H9 (cell line): Measurements from ENCODE around the gene LIMA1. TPM values are rescaled to one million over a fixed set of nuclear protein-coding genes. Genes with fewer than 3 reads are reported as not detected.

Experiments used
- DNase-seq: peaks from one replicate; pipeline ENCODE4 v3.0.0-alpha.2; 2017
- H2AFZ ChIP-seq: one replicate; pipeline ENCODE4 v1.6.1; 2013; ENCODE audit warnings: mild to moderate bottlenecking, low read length, control low read depth, moderate library complexity
- H2AK5ac ChIP-seq: 2 replicates; pipeline ENCODE4 v1.6.1; 2013; ENCODE audit warnings: low read length, control low read depth, mixed read lengths; ENCODE audit not compliant: insufficient read length
- H2BK120ac ChIP-seq: one replicate; pipeline ENCODE4 v1.6.1; 2013; ENCODE audit warnings: low read depth, mild to moderate bottlenecking, low read length, control low read depth, inconsistent platforms; ENCODE audit not compliant: poor library complexity, severe bottlenecking
- H2BK12ac ChIP-seq: 2 replicates; pipeline ENCODE4 v1.6.1; 2013; ENCODE audit warnings: low read length, control low read depth, mixed read lengths, low read depth; ENCODE audit not compliant: insufficient read length
- H2BK15ac ChIP-seq: 2 replicates; pipeline ENCODE4 v1.6.1; 2013; ENCODE audit warnings: low read depth, low read length, control low read depth
- H2BK20ac ChIP-seq: one replicate; pipeline ENCODE4 v1.6.1; 2013; ENCODE audit warnings: low read depth, mild to moderate bottlenecking, low read length, control low read depth, inconsistent platforms; ENCODE audit not compliant: poor library complexity, severe bottlenecking
- H2BK5ac ChIP-seq: 2 replicates; pipeline ENCODE4 v1.6.1; 2013; ENCODE audit warnings: low read length, control low read depth, mixed read lengths; ENCODE audit not compliant: insufficient read length
- H3K14ac ChIP-seq: 2 replicates; pipeline ENCODE4 v1.6.1; 2013; ENCODE audit warnings: low read length, control low read depth; ENCODE audit not compliant: insufficient read depth
- H3K18ac ChIP-seq: 2 replicates; pipeline ENCODE4 v1.6.1; 2013; ENCODE audit warnings: low read depth, mild to moderate bottlenecking, mixed read lengths, low read length, control low read depth; ENCODE audit not compliant: insufficient read length
- H3K23ac ChIP-seq: 2 replicates; pipeline ENCODE4 v1.6.1; 2013; ENCODE audit warnings: low read length, control low read depth, mixed read lengths, low read depth; ENCODE audit not compliant: insufficient read length
- H3K23me2 ChIP-seq: 2 replicates; pipeline ENCODE4 v1.6.1; 2013; ENCODE audit warnings: low read depth, mild to moderate bottlenecking, mixed read lengths, low read length, control low read depth; ENCODE audit not compliant: insufficient read length, poor library complexity, severe bottlenecking
- H3K27ac ChIP-seq: 2 replicates; pipeline ENCODE4 v1.5.1; 2013; ENCODE audit warnings: low read length, control low read depth, mixed read lengths, low read depth; ENCODE audit not compliant: insufficient read length
- H3K27me3 ChIP-seq: 2 replicates; pipeline ENCODE4 v1.6.1; 2013; ENCODE audit warnings: low read length, control low read depth, inconsistent platforms; ENCODE audit not compliant: insufficient read depth
- H3K4ac ChIP-seq: 2 replicates; pipeline ENCODE4 v1.6.1; 2013; ENCODE audit warnings: low read depth, mild to moderate bottlenecking, control low read depth, inconsistent platforms, low read length, moderate library complexity
- H3K4me1 ChIP-seq: 2 replicates; pipeline ENCODE4 v1.6.1; 2013; ENCODE audit warnings: low read length, control low read depth, inconsistent platforms; ENCODE audit not compliant: insufficient read depth
- H3K4me2 ChIP-seq: 2 replicates; pipeline ENCODE4 v1.6.1; 2013; ENCODE audit warnings: low read length, control low read depth, mixed read lengths; ENCODE audit not compliant: insufficient read length, insufficient read depth
- H3K56ac ChIP-seq: 2 replicates; pipeline ENCODE4 v1.6.1; 2013; ENCODE audit warnings: low read depth, mild to moderate bottlenecking, mixed read lengths, low read length, control low read depth; ENCODE audit not compliant: insufficient read length
- H3K79me1 ChIP-seq: 2 replicates; pipeline ENCODE4 v1.6.1; 2013; ENCODE audit warnings: low read depth, mild to moderate bottlenecking, moderate library complexity, low read length, control low read depth, inconsistent platforms; ENCODE audit not compliant: insufficient read depth, poor library complexity, severe bottlenecking
- H3K79me2 ChIP-seq: 2 replicates; pipeline ENCODE4 v1.6.1; 2013; ENCODE audit warnings: low read length, control low read depth, inconsistent platforms; ENCODE audit not compliant: insufficient read depth
- H3K9ac ChIP-seq: 2 replicates; pipeline ENCODE4 v1.6.1; 2013; ENCODE audit warnings: low read length, control low read depth, mixed read lengths; ENCODE audit not compliant: insufficient read length; ENCODE audit errors: extremely low read depth
- H3K9me3 ChIP-seq: one replicate; pipeline ENCODE4 v1.6.1; 2013; ENCODE audit warnings: low read depth, low read length, inconsistent platforms; ENCODE audit not compliant: control insufficient read depth
- H3T11ph ChIP-seq: one replicate; pipeline ENCODE4 v1.6.1; 2013; ENCODE audit warnings: mild to moderate bottlenecking, low read length, control low read depth, inconsistent platforms
- H4K20me1 ChIP-seq: one replicate; pipeline ENCODE4 v1.6.1; 2013; ENCODE audit not compliant: control insufficient read depth, insufficient read length, insufficient read depth
- H4K5ac ChIP-seq: 2 replicates; pipeline ENCODE4 v1.6.1; 2013; ENCODE audit warnings: low read depth, mild to moderate bottlenecking, mixed read lengths, low read length, control low read depth; ENCODE audit not compliant: insufficient read length
- H4K8ac ChIP-seq: replicated peaks from 2 replicates; pipeline ENCODE4 v1.6.1; 2013; ENCODE audit warnings: low read length, control low read depth, mixed read lengths, low read depth; ENCODE audit not compliant: insufficient read length
- H4K91ac ChIP-seq: 2 replicates; pipeline ENCODE4 v1.6.1; 2013; ENCODE audit warnings: low read depth, mild to moderate bottlenecking, moderate library complexity, mixed read lengths, low read length, control low read depth; ENCODE audit not compliant: insufficient read length
- H3K27ac Mint-ChIP-seq, 3 experiments: 2 replicates in 2 of 3; 3 replicates in 1 of 3; pipeline ENCODE4 v1.8.0; 2020 to 2021; ENCODE audit warnings: mixed read lengths in 3 of 3, mild to moderate bottlenecking in 1 of 3, moderate library complexity in 1 of 3
- H3K27me3 Mint-ChIP-seq: 2 replicates; pipeline ENCODE4 v1.8.0; 2021; ENCODE audit warnings: low read depth, mild to moderate bottlenecking, moderate library complexity, mixed read lengths
- H3K36me3 Mint-ChIP-seq, 3 experiments: 2 replicates in 2 of 3; 3 replicates in 1 of 3; pipeline ENCODE4 v1.8.0; 2020 to 2021; ENCODE audit warnings: low read depth in 3 of 3, mixed read lengths in 3 of 3; ENCODE audit not compliant: insufficient read depth in 1 of 3
- H3K4me1 Mint-ChIP-seq, 2 experiments: 2 replicates each; pipeline ENCODE4 v1.8.0; 2020; ENCODE audit warnings: mixed read lengths in 2 of 2
- H3K4me3 Mint-ChIP-seq, 2 experiments: 2 replicates in 1 of 2; 3 replicates in 1 of 2; pipeline ENCODE4 v1.8.0; 2020 to 2021; ENCODE audit warnings: mild to moderate bottlenecking in 2 of 2, mixed read lengths in 2 of 2, moderate library complexity in 1 of 2
- H3K9me3 Mint-ChIP-seq, 2 experiments: 2 replicates in 1 of 2; 3 replicates in 1 of 2; pipeline ENCODE4 v1.8.0; 2020; ENCODE audit warnings: mild to moderate bottlenecking in 2 of 2, mixed read lengths in 2 of 2, moderate library complexity in 1 of 2
- CTCF ChIP-seq: fragments of 200-600 bp; sonication (generic); conservative IDR thresholded peaks from 3 replicates; pipeline ENCODE4 v1.8.0; 2021; ENCODE audit warnings: antibody characterized with exemption, mild to moderate bottlenecking
- WGBS: extraction: QIAGEN DNeasy Blood & Tissue Kit; methylation state at CpG from one replicate; pipeline ENCODE4 v1.1.7; 2013; ENCODE audit warnings: missing lambda C conversion rate, low lambda C conversion rate, mixed read lengths; ENCODE audit not compliant: insufficient read length; ENCODE audit errors: extremely low coverage; 5-methylcytosine and 5-hydroxymethylcytosine counted together
- total RNA-seq: library from RNA; stranded (reverse); gene quantifications from 2 replicates; pipeline ENCODE4 v1.2.1, GENCODE V29; 2021

LIMA1 gene
- total RNA-seq, 1 experiment from 2014 or later: 40.8 TPM

GRCh38 chr12:50147281-50147680 is 136.0 kb downstream of the LIMA1 start:
- Histone ChIP-seq H3K56ac (no peak overlapping the region), H2BK15ac (no peak overlapping the region), H2BK12ac (no peak overlapping the region), H3K4me2 (no peak overlapping the region), H3K79me2 (no peaks in the 10 kb centered on the region; the same call in 1 of the 2 replicates), H2BK20ac (no peak overlapping the region), H4K91ac (no peak overlapping the region), H3K4me1 (no peaks in the 10 kb centered on the region), H4K5ac (no peak overlapping the region), H4K20me1 (no peaks in the 10 kb centered on the region), H3K14ac (no peak overlapping the region), H3K79me1 (peaks cover 3% of the 10 kb centered on the region), H3K27me3 (no peaks in the 10 kb centered on the region), H3K23me2 (no peaks in the 10 kb centered on the region), H2AK5ac (no peak overlapping the region), H2BK5ac (no peak overlapping the region), H3T11ph (no peak overlapping the region), H3K27ac (no peak overlapping the region), H3K9ac (no peak overlapping the region), H4K8ac (no peak overlapping the region), H2AFZ (no peak overlapping the region), H3K18ac (no peak overlapping the region), H3K9me3 (no peaks in the 10 kb centered on the region), H2BK120ac (no peak overlapping the region), H3K4ac (no peak overlapping the region), H3K23ac (no peak overlapping the region)
- no CpG with 5 or more reads among the region's 4 CpGs for WGBS
- H3K27me3 Mint-ChIP-seq: no peaks in the 10 kb centered on the region
- no peak for DNase-seq
- H3K27ac Mint-ChIP-seq: no peak overlapping the region
- H3K36me3 Mint-ChIP-seq: peaks cover 3 to 8% (median 6%) of the 10 kb centered on the region in 3 experiments; a peak in 3 of 7 replicates
- no peaks in the 10 kb centered on the region for H3K9me3 Mint-ChIP-seq
- TF ChIP-seq CTCF: no peak
- H3K4me1 Mint-ChIP-seq: peaks cover 6 to 7% of the 10 kb centered on the region in 2 experiments; a peak in 3 of 4 replicates
- H3K4me3 Mint-ChIP-seq: no peak overlapping the region
